Activated CD8-positive, alpha-beta memory T cell treated with anti-CD3 and anti-CD28 coated beads, Interleukin-2, amount 50 U/mL, for 24 hours (primary cell): ENCODE results near the gene CCDC90B.
"Not testable (repeated sequence)": the region's sequence is repeated elsewhere in the genome, so short reads cannot be mapped to it uniquely, and the experiment has no call there.

Source experiments
- DNase-seq: peaks from one replicate; pipeline ENCODE4 v3.0.0-alpha.2; 2020; ENCODE audit errors: extremely low read depth

Gene CCDC90B

GRCh38 chr11:83287631-83288030, 1.5 kb upstream of the CCDC90B start:
- no peak for DNase-seq

GRCh38 chr11:83285151-83285770, 906 bp downstream of the CCDC90B start:
- DNase-seq = no peak

- DNase-seq = no peak
Measured at GRCh38 chr11:83284501-83285150, 1.5 kb downstream of the CCDC90B start.

GRCh38 chr11:83282084-83282716, 4.0 kb downstream of the CCDC90B start:
- DNase-seq = no peak

DNA sequence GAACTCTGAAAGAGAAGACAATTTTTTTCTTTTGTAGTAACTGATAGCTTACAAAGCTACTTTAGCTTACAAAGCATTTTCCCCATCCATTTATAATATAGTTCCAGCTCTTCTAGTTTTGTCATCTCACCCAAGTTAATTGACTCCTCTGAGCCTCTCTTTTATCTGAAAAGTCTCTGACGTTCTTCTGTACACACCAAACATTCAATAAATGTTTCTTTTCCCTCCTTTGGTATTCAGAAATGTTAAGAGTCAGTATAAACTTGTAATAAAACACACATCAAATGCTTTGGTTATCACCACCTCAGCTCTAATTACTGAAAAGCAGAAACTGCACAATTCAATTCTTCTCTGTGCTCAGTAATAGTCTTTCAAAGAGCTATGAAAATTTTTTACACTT, 5.9 kb downstream of the CCDC90B start:
- no peak for DNase-seq

- DNase-seq = no peak
Measured at GRCh38 chr11:83278351-83278750, 7.8 kb downstream of the CCDC90B start.

GRCh38 chr11:83275888-83276641, 10.1 kb downstream of the CCDC90B start:
- DNase-seq = no peak

DNA sequence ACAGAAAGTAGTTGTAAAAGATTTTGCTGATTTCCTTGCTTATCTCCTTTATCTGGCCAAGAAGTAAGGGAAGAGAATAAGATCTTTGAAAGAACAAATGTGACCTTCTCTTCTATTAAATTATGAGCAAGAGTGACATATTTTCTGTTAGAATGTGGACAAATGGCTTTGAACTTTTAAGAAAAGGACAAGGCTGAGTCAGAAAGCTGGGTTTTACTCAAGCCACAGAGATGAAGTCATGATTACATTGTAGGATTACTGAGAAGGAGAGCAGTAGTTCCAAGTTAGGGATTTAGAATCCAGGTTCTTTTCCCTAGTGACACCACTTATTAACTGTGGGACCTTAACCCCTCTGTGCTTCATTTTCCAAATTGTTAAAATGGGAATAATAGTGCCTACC, 13.5 kb downstream of the CCDC90B start:
- DNase-seq = no peak

- DNase-seq = not testable (repeated sequence)
Measured at GRCh38 chr11:83271734-83272133, 14.4 kb downstream of the CCDC90B start.

DNA sequence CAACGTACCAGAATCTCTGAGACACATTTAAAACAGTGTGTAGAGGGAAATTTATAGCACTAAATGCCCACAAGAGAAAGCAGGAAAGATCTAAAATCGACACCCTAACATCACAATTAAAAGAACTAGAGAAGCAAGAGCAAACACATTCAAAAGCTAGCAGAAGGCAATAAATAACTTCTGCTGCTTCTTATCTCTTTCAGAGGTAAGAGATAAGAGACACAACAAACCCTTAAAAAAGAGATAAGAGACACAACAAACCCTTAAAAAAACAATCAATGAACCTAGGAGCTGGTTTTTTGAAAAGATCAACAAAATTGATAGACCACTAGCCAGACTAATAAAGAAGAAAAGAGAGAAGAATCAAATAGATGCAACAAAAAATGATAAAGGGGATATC, 17.1 kb downstream of the CCDC90B start:
- not testable (repeated sequence) for DNase-seq

DNA sequence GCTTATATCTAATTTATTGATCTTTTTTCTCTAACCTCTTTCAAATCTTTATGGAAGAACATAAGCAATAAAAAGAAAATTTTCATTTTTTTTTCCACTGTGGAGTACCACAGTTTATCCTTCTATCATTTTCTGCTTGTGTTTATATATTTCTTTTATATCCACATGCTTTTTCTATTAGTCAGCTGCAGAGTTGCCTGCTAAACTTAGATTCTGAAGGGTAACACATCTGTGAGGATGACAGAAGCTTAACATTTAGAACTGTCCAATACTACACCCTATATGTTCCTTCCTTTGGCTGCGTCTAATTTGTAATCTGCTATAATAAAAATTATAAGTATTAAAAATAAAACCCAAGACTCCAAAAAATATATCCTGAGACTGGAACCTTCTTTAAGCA, 20.8 kb downstream of the CCDC90B start:
- no peak for DNase-seq

- no peak for DNase-seq
Measured at GRCh38 chr11:83259559-83259958, 26.6 kb downstream of the CCDC90B start.

- DNase-seq = no peak
Measured at GRCh38 chr11:83257761-83258168, 28.4 kb downstream of the CCDC90B start.

GRCh38 chr11:83256602-83257340, 29.4 kb downstream of the CCDC90B start:
- no peak for DNase-seq

GRCh38 chr11:83255366-83255765, 30.8 kb downstream of the CCDC90B start:
- no peak for DNase-seq

- no peak for DNase-seq
Measured at GRCh38 chr11:83252941-83253340, 33.2 kb downstream of the CCDC90B start.

- no peak for DNase-seq
Measured at GRCh38 chr11:83252266-83252665, 33.9 kb downstream of the CCDC90B start.

GRCh38 chr11:83249972-83250593, 36.1 kb downstream of the CCDC90B start:
- no peak for DNase-seq

- DNase-seq = no peak
Measured at GRCh38 chr11:83249445-83249844, 36.7 kb downstream of the CCDC90B start.

DNA sequence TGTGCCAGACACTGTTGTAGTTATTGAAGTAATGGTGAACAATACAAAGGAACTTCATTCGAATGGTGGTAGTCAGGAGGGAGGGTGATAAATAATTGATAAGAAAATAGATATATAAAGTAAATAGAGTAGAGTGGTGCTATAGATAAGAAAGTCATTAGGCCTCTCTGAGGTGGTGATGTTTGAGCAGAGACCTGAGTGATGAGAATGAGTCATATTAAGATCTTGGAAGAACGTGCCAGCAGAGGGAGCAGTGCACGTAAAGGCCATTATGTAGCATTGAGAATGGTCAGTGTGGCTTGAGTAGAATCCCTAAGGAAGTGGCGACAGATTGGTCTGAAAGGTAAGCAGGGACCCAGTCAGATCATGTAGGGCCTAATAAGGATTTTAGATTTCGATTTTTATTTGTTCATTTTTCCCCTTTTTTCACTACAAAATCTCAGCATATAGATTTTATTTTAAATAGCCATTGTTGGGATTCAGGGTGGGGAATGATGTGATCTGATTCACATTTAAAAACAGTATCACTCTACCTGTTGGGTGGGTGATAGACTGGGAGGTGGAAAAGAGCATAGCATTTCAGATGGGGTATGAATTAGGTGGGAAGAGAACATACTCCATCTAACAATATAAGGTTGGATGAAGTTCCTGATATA, 44.7 kb downstream of the CCDC90B start:
- DNase-seq = no peak

DNA sequence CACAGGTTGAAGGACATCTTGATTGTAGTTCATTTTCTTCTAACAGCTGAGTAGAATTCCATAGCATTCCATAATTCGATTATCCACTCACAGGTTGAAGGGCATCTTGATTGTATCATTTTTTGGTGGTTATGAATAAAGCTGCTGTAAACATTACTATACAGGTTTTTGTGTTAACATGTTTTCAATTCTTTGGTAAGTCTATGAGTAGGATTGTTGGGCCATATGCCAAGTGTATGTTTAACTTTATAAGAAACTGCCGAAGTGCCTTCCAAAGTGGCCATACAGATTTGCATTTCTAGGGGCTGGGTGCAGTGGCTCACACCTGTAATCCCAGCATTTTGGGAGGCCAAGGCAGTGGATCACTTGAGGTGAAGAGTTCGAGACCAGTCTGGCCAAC, 48.1 kb downstream of the CCDC90B start:
- DNase-seq = no peak
